ENCODE data around the gene MAP3K9.
"Not testable (repeated sequence)": the region's sequence is repeated elsewhere in the genome, so short reads cannot be mapped to it uniquely, and the experiment has no call there.

MAP3K9 gene

GRCh38 chr14:70809225-70810219, at the start of gene MAP3K9:
MAP3K9 (minus strand) TSS chr14:70809513; CDS start chr14:70809171, 342 bp downstream.
- peak; percentile 69 to 76 for DNase-seq (ENCODE audit: low read depth in 2 of 2)

GRCh38 chr14:70858641-70859040, 49.3 kb upstream of the MAP3K9 start:
- no peak for DNase-seq (ENCODE audit: low read depth in 2 of 2)

GRCh38 chr14:70857496-70857890, 48.2 kb upstream of the MAP3K9 start:
- DNase-seq (ENCODE audit: low read depth in 2 of 2) = no peak

- DNase-seq (ENCODE audit: low read depth in 2 of 2) = no peak
Measured at GRCh38 chr14:70856851-70857495, 47.7 kb upstream of the MAP3K9 start.

- no peak for DNase-seq (ENCODE audit: low read depth in 2 of 2)
Measured at GRCh38 chr14:70855486-70855885, 46.2 kb upstream of the MAP3K9 start.

GRCh38 chr14:70853658-70854057, 44.3 kb upstream of the MAP3K9 start:
- not testable (repeated sequence) for DNase-seq (ENCODE audit: low read depth in 2 of 2)

GRCh38 chr14:70847406-70848090, 38.2 kb upstream of the MAP3K9 start:
- DNase-seq (ENCODE audit: low read depth in 2 of 2) = no peak

GRCh38 chr14:70845601-70846000, 36.3 kb upstream of the MAP3K9 start:
- no peak for DNase-seq (ENCODE audit: low read depth in 2 of 2)

GRCh38 chr14:70842851-70843462, 33.6 kb upstream of the MAP3K9 start:
- no peak for DNase-seq (ENCODE audit: low read depth in 2 of 2)

GRCh38 chr14:70838076-70838475, 28.8 kb upstream of the MAP3K9 start:
- no peak for DNase-seq (ENCODE audit: low read depth in 2 of 2)

GRCh38 chr14:70836946-70837345, 27.6 kb upstream of the MAP3K9 start:
- no peak for DNase-seq (ENCODE audit: low read depth in 2 of 2)

GRCh38 chr14:70833884-70834283, 24.6 kb upstream of the MAP3K9 start:
- no peak for DNase-seq (ENCODE audit: low read depth in 2 of 2)

GRCh38 chr14:70832561-70833305, 23.4 kb upstream of the MAP3K9 start:
- DNase-seq (ENCODE audit: low read depth in 2 of 2) = no peak

GRCh38 chr14:70830998-70831781, 21.9 kb upstream of the MAP3K9 start:
- DNase-seq (ENCODE audit: low read depth in 2 of 2) = no peak

GRCh38 chr14:70828188-70828587, 18.9 kb upstream of the MAP3K9 start:
- no peak for DNase-seq (ENCODE audit: low read depth in 2 of 2)

- no peak for DNase-seq (ENCODE audit: low read depth in 2 of 2)
Measured at GRCh38 chr14:70827752-70828151, 18.4 kb upstream of the MAP3K9 start.

GRCh38 chr14:70827347-70827746, 18.0 kb upstream of the MAP3K9 start:
- DNase-seq (ENCODE audit: low read depth in 2 of 2) = no peak

- DNase-seq (ENCODE audit: low read depth in 2 of 2) = no peak
Measured at GRCh38 chr14:70823281-70823680, 14.0 kb upstream of the MAP3K9 start.

- no peak for DNase-seq (ENCODE audit: low read depth in 2 of 2)
Measured at GRCh38 chr14:70822530-70823185, 13.3 kb upstream of the MAP3K9 start.
